Measurements from ENCODE around the gene KLHL7.
A peak's percentile ranks its signal among the peaks of the same experiment; 100 is the strongest.
"Not testable (repeated sequence)": the region's sequence is repeated elsewhere in the genome, so short reads cannot be mapped to it uniquely, and the experiment has no call there.

KLHL7 gene

GRCh38 chr7:23175938-23176337 lies 70.4 kb downstream of the KLHL7 start:
- no peak for DNase-seq (ENCODE audit: low read depth in 2 of 2)

- DNase-seq (ENCODE audit: low read depth in 2 of 2) = peak; percentile 88 to 97
Observed at GRCh38 chr7:23181684-23182553, 76.3 kb downstream of the KLHL7 start, which contains the start of gene NUP42. Gene NUP42 (plus strand): TSS chr7:23182048. CDS start chr7:23182086, 38 bp downstream.

- DNase-seq (ENCODE audit: low read depth in 2 of 2) = no peak
Observed at GRCh38 chr7:23183279-23184012, 77.9 kb downstream of the KLHL7 start.

GRCh38 chr7:23184291-23184690 lies 78.7 kb downstream of the KLHL7 start:
- DNase-seq (ENCODE audit: low read depth in 2 of 2) = no peak

GRCh38 chr7:23184709-23185359 lies 79.2 kb downstream of the KLHL7 start:
- DNase-seq (ENCODE audit: low read depth in 2 of 2) = no peak

- DNase-seq (ENCODE audit: low read depth in 2 of 2) = no peak
Observed at GRCh38 chr7:23185980-23186379, 80.4 kb downstream of the KLHL7 start.

- no peak for DNase-seq (ENCODE audit: low read depth in 2 of 2)
Observed at GRCh38 chr7:23191022-23191421, 85.4 kb downstream of the KLHL7 start.

GRCh38 chr7:23193650-23194227 lies 88.2 kb downstream of the KLHL7 start:
- DNase-seq (ENCODE audit: low read depth in 2 of 2) = not testable (repeated sequence)

- DNase-seq (ENCODE audit: low read depth in 2 of 2) = no peak
Observed at GRCh38 chr7:23196306-23196705, 90.7 kb downstream of the KLHL7 start.

- not testable (repeated sequence) for DNase-seq (ENCODE audit: low read depth in 2 of 2)
Observed at GRCh38 chr7:23197745-23198144, 92.2 kb downstream of the KLHL7 start.

GRCh38 chr7:23200331-23200730 lies 94.7 kb downstream of the KLHL7 start:
- no peak for DNase-seq (ENCODE audit: low read depth in 2 of 2)

- no peak for DNase-seq (ENCODE audit: low read depth in 2 of 2)
Observed at GRCh38 chr7:23204241-23204640, 98.7 kb downstream of the KLHL7 start.

- DNase-seq (ENCODE audit: low read depth in 2 of 2) = no peak
Observed at GRCh38 chr7:23205577-23205908, 100.0 kb downstream of the KLHL7 start.

- no peak for DNase-seq (ENCODE audit: low read depth in 2 of 2)
Observed at GRCh38 chr7:23205909-23206767, 100.6 kb downstream of the KLHL7 start.

GRCh38 chr7:23207021-23207420 lies 101.4 kb downstream of the KLHL7 start:
- no peak for DNase-seq (ENCODE audit: low read depth in 2 of 2)

GRCh38 chr7:23207884-23208283 lies 102.3 kb downstream of the KLHL7 start:
- DNase-seq (ENCODE audit: low read depth in 2 of 2) = no peak

GRCh38 chr7:23208316-23208715 lies 102.7 kb downstream of the KLHL7 start:
- DNase-seq (ENCODE audit: low read depth in 2 of 2) = no peak

- DNase-seq (ENCODE audit: low read depth in 2 of 2) = no peak
Observed at GRCh38 chr7:23210506-23210905, 104.9 kb downstream of the KLHL7 start.

- no peak for DNase-seq (ENCODE audit: low read depth in 2 of 2)
Observed at GRCh38 chr7:23211589-23211988, 106.0 kb downstream of the KLHL7 start.

GRCh38 chr7:23212395-23212794 lies 106.8 kb downstream of the KLHL7 start:
- no peak for DNase-seq (ENCODE audit: low read depth in 2 of 2)

GRCh38 chr7:23212841-23213240 lies 107.3 kb downstream of the KLHL7 start:
- no peak for DNase-seq (ENCODE audit: low read depth in 2 of 2)

All from stimulated activated CD8-positive, alpha-beta memory T cell treated with anti-CD3 and anti-CD28 coated beads, Interleukin-2, amount 100 ng/mL, for 48 hours (primary cell).